ENCODE results near the gene SCNM1. TPM values are rescaled to one million over a fixed set of nuclear protein-coding genes. Genes with fewer than 3 reads are reported as not detected.
"Not testable (repeated sequence)": the region's sequence is repeated elsewhere in the genome, so short reads cannot be mapped to it uniquely, and the experiment has no call there.

Gene SCNM1
- polyA plus RNA-seq, 3 donors: 37.6 to 38.8 (median 38.5) TPM

DNA sequence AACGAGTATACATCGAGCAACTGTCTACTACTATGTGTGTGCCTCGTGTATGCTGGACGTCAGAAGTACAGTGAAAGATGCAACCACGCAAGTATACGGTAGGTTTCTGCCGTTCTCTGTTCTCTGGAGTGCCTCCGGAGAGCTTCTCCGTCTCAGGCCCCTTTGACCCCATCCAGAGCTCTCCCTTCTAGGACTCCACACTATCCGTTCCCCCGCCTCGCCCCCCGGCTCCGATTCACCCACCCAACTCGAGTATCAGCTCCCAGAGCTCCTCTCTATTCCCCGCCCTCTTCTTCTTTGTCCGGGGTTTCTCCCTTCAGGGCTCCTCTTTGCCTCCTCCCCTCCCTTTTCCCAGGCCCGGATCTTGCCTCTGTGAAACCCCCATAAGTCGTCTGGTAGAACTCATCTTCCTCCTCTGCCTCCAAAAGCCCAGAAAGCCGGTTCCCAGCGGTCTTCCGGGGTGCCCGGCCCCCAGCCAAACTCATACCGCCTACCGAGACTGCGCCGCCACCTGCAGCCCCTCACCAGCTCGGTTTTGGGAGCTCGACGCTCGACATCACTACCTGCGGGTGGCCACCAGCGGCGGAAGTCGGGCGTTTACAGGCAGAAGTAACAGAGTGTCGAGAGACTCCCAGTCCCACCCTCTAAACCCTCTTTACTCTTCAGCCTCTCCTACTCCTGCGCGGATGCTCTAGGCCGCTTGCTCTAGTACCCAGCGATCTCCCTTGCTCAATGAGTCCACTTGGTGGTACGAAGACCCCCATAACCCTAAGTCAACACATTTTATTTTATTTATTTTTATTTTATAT, 23.9 kb downstream of the SCNM1 start, which contains the start of gene VPS72:
VPS72 (minus strand) TSS at position 561 of the 809 bp plus-strand sequence; CDS start at position 485, 76 bp downstream.
- peak; percentile 74 to 85 (median 76) for DNase-seq (ENCODE audit: low read depth in 3 of 3, low spot score in 2 of 3)

DNA sequence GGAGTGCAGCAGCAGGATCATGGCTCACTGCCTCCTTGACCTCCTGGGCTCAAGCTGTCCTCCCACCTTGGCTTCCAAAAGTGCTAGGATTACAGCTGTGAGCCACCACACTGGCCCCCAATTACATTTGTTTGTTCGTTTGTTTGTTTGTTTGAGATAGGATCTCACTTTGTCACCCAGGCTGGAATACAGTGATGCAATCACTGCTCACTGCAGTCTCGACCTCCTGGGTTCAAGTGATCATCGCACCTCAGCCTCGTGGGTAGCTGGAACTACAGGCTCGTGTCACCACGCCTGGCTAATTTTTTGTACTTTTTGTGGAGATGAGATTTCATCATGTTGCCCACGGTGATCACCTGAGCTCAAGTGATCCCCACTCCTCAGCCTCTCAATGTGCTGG, 26.1 kb downstream of the SCNM1 start:
- DNase-seq (ENCODE audit: low read depth in 3 of 3, low spot score in 2 of 3): no peak

DNA sequence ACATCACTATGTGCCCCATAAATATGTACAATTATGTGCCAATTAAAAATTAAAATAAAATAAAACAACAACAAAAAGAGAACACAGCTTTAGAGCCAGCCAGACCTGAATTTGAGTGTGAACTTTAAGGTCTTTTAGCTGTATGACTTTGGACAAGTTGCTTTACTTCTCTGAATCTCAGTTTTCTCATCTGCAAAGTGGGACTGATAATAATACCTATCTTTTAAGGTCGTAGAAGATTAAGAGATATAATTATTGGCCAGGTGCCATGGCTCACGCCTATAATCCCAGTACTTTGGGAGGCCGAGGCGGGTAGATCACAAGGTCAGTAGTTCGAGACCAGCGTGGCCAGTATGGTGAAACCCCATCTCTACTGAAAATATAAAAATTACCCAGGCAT, 27.4 kb downstream of the SCNM1 start:
- no peak for DNase-seq (ENCODE audit: low read depth in 3 of 3, low spot score in 2 of 3)

DNA sequence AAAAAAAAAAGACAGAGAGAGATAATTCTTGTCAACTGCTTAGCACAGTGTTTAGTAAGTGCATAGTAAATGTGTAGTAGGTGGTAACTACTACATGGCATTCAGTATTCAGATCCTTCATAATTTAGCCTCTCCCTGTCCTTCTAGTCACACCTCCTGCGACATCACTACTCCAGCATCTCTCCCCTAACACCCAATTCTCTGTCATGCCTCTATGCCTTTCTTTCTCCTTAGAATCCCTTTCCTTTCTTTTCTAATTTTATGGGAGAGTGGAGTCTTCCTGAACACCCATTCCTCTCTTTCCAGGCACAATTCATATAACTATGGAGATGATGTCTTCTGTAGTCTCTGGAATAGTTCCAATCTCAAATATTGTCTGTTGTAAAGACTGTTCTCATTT, 27.9 kb downstream of the SCNM1 start:
- DNase-seq (ENCODE audit: low read depth in 3 of 3, low spot score in 2 of 3): no peak

DNA sequence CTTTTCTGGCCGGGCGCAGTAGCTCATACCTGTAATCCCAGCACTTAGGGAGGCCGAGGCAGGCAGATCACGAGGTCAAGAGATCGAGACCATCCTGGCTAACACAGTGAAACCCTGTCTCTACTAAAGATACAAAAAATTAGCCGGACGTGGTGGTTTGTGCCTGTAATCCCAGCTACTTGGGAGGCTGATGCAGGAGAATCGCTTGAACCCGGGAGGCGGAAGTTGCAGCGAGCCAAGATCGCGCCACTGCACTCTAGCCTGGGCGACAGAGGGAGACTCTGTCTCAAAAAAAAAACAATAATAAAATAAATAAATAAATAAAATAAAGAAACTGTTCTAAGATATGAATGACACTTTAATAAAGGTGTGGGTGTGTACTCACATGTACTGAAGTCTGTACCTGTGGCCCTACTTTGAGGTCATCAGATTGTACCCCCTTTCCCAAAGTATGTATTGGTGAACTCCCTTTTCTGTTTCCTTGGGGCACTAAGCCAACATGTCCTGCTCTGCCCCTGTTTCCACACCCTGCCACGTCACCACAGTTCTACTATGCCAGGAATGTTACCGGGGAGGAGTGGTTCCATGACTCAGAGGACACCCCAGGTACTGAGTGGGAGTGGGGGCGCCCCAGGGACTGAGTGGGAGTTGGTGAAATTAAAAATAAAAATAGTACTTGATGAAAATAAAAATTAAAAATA, 29.1 kb downstream of the SCNM1 start:
- not testable (repeated sequence) for DNase-seq (ENCODE audit: low read depth in 3 of 3, low spot score in 2 of 3)

DNA sequence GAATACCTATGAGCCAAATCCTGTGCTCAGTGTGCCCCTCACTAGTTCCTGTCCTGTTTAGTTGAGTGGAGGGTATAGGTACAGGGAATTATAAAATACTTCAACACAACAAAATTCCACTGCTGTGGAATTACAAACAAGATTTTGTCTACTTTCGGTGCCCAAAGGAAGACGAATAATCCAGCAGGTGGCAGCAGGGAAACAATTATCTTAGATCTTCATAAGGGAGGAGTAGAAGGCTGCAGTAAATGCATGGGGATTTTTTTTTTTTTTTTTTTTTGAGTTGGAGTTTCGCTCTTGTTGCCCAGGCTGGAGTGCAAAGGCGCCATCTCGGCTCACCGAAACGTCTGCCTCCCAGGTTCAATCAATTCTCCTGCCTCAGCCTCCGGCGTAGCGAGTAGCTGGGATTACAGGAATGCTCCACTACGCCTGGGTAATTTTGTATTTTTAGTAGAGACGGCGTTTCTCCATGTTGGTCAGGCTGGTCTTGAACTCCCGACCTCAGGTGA, 30.4 kb downstream of the SCNM1 start:
- peak in 2 of 3 donors; percentile 63 to 77 for DNase-seq (ENCODE audit: low read depth in 3 of 3, low spot score in 2 of 3)

DNA sequence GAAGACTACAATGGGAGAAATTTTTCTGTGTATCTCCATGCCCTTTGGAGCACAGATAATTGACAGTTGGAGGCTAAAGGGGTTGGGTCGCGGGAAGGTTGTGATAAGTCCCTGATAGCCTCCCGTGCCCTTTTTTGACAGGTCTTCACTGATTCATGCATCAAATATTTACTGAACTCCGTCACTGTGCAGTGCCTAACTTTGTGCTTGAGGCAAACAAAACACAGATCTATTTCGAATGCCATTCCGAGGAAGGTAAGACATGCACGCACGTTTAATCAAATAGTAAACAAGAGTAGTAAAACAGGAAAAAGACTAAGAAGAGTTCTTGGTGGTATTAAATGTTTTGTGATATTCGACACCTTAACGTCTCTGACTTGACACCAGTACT, 31.9 kb downstream of the SCNM1 start:
- DNase-seq (ENCODE audit: low read depth in 3 of 3, low spot score in 2 of 3): no peak

DNA sequence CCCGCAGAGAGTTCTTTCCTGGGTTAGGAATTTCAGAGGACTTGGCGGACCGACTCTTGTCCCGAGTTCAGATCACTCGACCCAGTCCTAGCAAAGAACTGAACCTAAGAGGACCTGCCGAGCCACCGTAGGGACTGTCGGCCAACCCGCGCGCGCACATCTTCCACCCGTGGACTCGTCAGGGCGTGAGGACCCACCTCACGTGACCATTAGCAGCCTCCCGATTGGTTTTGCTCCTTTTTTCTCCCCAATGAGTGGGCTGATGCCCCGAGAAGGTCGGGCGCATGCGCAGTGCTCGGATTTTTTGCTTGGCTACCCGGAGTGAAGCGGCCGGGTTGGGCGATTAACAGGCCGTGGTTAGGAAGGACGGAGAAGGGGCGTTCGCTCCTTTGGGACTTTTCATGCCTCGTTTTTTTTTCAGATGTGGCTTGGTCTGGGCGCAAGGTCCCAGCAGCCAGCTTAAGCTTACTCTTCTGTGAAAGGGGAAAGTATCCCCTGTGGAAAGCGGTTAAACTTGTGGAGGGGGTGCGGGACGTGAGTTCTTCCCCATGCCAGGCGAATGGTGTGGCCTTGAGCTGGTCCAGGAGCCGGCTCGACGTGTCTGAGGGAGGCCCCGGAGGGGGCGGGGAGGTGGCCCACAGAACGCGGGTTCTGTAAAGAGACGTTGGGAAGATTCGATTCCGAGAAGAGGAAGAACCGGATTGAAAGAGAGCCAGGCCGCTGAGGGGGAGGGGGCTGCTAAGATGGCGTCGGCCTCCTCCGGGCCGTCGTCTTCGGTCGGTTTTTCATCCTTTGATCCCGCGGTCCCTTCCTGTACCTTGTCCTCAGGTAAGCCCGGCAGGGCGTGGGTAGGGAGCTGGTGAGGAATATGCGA, 32.5 kb downstream of the SCNM1 start, which contains the start of gene PIP5K1A:
PIP5K1A (plus strand) TSS at position 299 of the 874 bp plus-strand sequence; CDS start at position 744, 445 bp downstream.
- peak; percentile 95 to 98 (median 96) for DNase-seq (ENCODE audit: low read depth in 3 of 3, low spot score in 2 of 3)

DNA sequence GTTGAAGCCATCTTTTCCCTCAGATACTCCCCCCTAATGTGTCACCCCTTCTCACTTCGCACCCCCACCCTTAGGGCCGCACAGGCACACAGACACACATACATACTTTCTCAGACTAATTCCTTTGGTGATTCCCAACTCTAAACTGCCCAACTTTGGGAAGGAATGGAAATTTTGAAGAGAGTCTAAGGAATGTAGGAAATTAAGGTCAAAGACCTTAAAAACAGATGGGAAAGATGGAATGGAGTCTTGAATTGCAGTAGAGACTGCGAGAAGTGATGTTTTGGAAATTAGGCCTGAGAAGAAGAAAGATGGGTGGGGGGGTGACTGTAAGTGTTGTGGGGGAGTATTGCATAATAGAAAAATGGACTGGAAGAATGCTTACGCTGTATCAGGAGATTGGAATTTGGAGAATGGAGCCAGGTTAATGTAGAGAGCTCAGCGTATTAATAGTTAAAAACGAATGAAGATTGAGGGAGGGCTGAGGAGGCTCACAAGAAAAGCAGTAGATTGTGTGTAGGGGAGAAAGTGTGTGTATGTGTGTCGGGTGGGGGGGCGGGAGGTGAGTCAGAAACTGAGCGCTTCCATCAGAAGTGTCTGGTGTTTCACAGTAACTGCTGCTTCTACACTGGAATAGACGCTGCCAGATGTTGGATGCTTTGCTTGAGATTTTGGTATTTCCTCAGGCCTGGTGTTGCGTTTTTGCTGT, 34.1 kb downstream of the SCNM1 start:
- DNase-seq (ENCODE audit: low read depth in 3 of 3, low spot score in 2 of 3): no peak

DNA sequence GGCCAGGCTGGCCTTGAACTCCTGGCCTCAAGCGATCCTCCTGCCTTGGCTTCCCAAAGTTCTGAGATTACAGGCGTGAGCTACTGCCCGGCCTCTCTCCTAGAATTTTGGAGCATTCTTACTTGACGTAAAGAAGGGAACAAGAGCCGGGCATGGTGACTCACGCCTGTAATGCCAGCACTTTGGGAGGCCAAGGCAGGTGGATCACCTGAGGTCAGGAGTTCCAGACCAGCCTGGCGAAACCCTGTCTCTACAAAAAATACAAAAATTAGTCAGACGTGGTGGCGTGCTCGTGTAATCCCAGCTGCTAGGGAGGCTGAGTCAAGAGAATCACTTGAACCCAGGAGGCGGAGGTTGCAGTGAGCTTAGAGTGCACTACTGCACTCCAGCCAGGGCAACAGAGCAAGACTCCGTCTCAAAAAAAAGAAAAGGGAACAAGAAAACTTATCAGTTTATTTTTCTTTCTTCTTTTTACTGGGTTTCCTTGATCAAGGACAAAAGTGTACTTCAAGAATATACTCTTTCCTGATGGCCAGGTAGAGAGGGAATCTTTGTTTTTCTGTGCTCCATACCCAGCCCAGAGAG, 39.5 kb downstream of the SCNM1 start:
- DNase-seq (ENCODE audit: low read depth in 3 of 3, low spot score in 2 of 3): not testable (repeated sequence)

DNA sequence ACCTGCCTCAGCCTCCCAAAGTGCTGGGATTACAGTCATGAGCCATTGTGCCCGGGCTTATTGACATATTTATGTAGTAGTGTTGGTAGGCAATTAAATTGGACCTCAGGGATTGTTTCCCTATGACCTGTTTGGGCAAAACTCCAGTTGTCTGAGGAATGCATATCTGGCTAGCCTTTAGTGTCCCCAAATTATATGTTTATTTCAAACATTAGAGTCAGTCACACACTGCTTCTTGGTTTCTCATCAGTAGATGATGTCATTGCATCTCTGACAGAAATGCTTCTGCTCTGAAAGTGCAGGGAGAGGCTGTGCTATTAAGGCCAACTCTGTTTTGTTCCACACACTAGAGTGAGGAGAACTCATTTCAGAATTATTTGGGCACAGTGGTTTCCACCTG, 44.9 kb downstream of the SCNM1 start:
- no peak for DNase-seq (ENCODE audit: low read depth in 3 of 3, low spot score in 2 of 3)

DNA sequence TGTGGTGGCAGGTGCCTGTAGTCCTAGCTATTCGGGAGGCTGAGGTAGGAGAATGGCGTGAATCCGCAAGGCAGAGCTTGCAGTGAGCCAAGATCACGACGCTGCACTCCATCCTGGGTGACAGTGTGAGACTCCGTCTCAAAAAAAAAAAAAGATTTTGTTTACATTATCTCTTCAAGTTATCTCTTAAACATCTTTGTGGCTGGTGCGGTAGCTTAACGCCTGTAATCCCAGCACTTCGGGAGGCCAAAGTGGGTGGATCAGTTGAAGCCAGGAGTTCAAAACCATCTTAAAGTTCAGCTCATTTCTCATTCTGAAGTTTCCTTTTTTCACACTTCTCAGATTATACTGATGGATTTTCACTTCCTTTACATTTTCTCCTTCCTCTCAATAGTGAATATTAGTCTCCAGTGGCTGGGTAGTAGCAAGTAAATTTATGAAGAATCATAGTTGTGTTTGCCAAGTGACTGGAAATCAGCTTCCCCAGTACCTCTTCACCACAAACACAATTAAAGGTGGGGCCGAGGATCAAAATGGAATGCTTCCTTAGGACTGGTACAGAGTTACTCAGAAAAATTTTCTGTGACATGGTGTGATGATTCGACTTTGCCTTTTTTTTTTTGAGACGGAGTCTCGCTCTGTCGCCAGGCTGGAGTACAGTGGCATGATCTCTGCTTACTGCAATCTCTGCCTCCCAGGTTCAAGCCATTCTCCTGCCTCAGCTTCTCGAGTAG, 46.2 kb downstream of the SCNM1 start:
- DNase-seq (ENCODE audit: low read depth in 3 of 3, low spot score in 2 of 3): no peak

DNA sequence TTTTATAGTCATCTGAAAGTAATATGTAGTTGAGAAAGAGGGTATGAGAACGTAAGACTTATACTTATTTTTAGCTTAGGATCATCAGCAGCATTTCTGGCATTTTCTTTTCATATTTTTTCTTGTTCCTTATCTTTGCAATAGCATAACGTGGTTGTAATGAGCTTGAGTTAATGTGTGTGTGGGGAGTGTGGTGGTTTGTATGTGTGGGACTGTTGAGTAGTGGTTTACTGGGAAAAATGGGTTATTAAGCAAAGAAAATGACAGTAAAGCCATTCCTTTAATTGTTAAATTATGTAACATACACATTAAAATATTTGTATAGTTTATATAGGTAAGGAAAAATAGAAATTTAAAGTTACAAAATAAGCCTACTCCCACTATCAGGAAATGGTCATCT, 47.6 kb downstream of the SCNM1 start:
- no peak for DNase-seq (ENCODE audit: low read depth in 3 of 3, low spot score in 2 of 3)

Other genes starting within 250 kb of the SCNM1 start
- 10 to 100 TPM; 77.4 to 90.5 (median 84.1) TPM for gene SETDB1, start 239.8 kb upstream of the SCNM1 start, polyA plus RNA-seq (ENCODE audit: insufficient read length in 3 of 3)
- gene CERS2, start 191.3 kb upstream of the SCNM1 start, polyA plus RNA-seq (ENCODE audit: insufficient read length in 3 of 3): 100 to 1,000 TPM; 297 to 304 (median 298) TPM
- gene ANXA9, start 183.9 kb upstream of the SCNM1 start, polyA plus RNA-seq (ENCODE audit: insufficient read length in 3 of 3): 10 to 100 TPM; 12.4 to 16.7 (median 15.3) TPM
- 10 to 100 TPM; 38.4 to 41.3 (median 39.3) TPM for gene MINDY1, start 159.2 kb upstream of the SCNM1 start, polyA plus RNA-seq (ENCODE audit: insufficient read length in 3 of 3)
- gene PRUNE1, start 157.7 kb upstream of the SCNM1 start, polyA plus RNA-seq (ENCODE audit: insufficient read length in 3 of 3): 10 to 100 TPM; 49.1 to 51.8 (median 50.2) TPM
- 1 to 10 TPM; 1.0 to 2.5 (median 1.7) TPM for gene BNIPL, start 129.6 kb upstream of the SCNM1 start, polyA plus RNA-seq (ENCODE audit: insufficient read length in 3 of 3)
- 10 to 100 TPM; 11.1 to 11.5 (median 11.3) TPM for gene C1orf56, start 118.4 kb upstream of the SCNM1 start, polyA plus RNA-seq (ENCODE audit: insufficient read length in 3 of 3)
- gene CDC42SE1, start 106.5 kb upstream of the SCNM1 start, polyA plus RNA-seq (ENCODE audit: insufficient read length in 3 of 3): 10 to 100 TPM; 73.6 to 76.2 (median 73.8) TPM
- 10 to 100 TPM; 23.5 to 25.4 (median 25.1) TPM for gene MLLT11, start 105.7 kb upstream of the SCNM1 start, polyA plus RNA-seq (ENCODE audit: insufficient read length in 3 of 3)
- gene GABPB2, start 95.4 kb upstream of the SCNM1 start, polyA plus RNA-seq (ENCODE audit: insufficient read length in 3 of 3): 10 to 100 TPM; 10.2 to 11.0 (median 10.7) TPM
- 10 to 100 TPM; 20.9 to 22.8 (median 22.3) TPM for gene SEMA6C, start 19.5 kb upstream of the SCNM1 start, polyA plus RNA-seq (ENCODE audit: insufficient read length in 3 of 3)
- gene TNFAIP8L2, start 9.5 kb upstream of the SCNM1 start, polyA plus RNA-seq (ENCODE audit: insufficient read length in 3 of 3): 1 to 10 TPM; 1.2 to 1.5 (median 1.3) TPM
- 10 to 100 TPM; 17.1 to 21.9 (median 18.1) TPM for gene LYSMD1, start 242 bp upstream of the SCNM1 start, polyA plus RNA-seq (ENCODE audit: insufficient read length in 3 of 3)
- 1 to 10 TPM in 1 of 3 donors, under 1 TPM in 2; 0.48 to 1.0 (median 0.64) TPM for gene TMOD4, start 9.8 kb downstream of the SCNM1 start, polyA plus RNA-seq (ENCODE audit: insufficient read length in 3 of 3)
- 10 to 100 TPM; 71.1 to 75.7 (median 73.5) TPM for gene VPS72, start 24.1 kb downstream of the SCNM1 start, polyA plus RNA-seq (ENCODE audit: insufficient read length in 3 of 3)
- gene PIP5K1A, start 32.4 kb downstream of the SCNM1 start, polyA plus RNA-seq (ENCODE audit: insufficient read length in 3 of 3): 10 to 100 TPM; 64.0 to 71.3 (median 65.4) TPM
- gene PSMD4, start 88.6 kb downstream of the SCNM1 start, polyA plus RNA-seq (ENCODE audit: insufficient read length in 3 of 3): 100 to 1,000 TPM; 170 to 184 (median 183) TPM
- 10 to 100 TPM; 21.9 to 23.0 (median 22.6) TPM for gene ZNF687, start 116.2 kb downstream of the SCNM1 start, polyA plus RNA-seq (ENCODE audit: insufficient read length in 3 of 3)
- 10 to 100 TPM; 62.0 to 66.5 (median 62.3) TPM for gene PI4KB, start 161.3 kb downstream of the SCNM1 start, polyA plus RNA-seq (ENCODE audit: insufficient read length in 3 of 3)
- gene RFX5, start 181.1 kb downstream of the SCNM1 start, polyA plus RNA-seq (ENCODE audit: insufficient read length in 3 of 3): 10 to 100 TPM; 39.6 to 47.4 (median 42.7) TPM
- 10 to 100 TPM; 45.9 to 56.2 (median 47.0) TPM for gene SELENBP1, start 206.6 kb downstream of the SCNM1 start, polyA plus RNA-seq (ENCODE audit: insufficient read length in 3 of 3)
- gene PSMB4, start 233.4 kb downstream of the SCNM1 start, polyA plus RNA-seq (ENCODE audit: insufficient read length in 3 of 3): 100 to 1,000 TPM; 244 to 272 (median 271) TPM

Measured in right renal cortex interstitium (tissue), 3 donors.